ENCODE measurements around the gene SUPT5H.

The SUPT5H gene

GRCh38 chr19:39499932-39500331, 54.5 kb downstream of the SUPT5H start:
- Histone ChIP-seq H3K9me3 (ENCODE audit: severe bottlenecking) (no peaks in the 10 kb centered on the region), H3K27ac (no peak overlapping the region), H3K4me3 (ENCODE audit: low read depth, low read length) (peak overlapping the region; percentile 73), H3K27me3 (ENCODE audit: insufficient read depth, low read depth, severe bottlenecking) (no peaks in the 10 kb centered on the region), H3K36me3 (peaks cover 19% of the 10 kb centered on the region)
- TF ChIP-seq CTCF (IDR thresholded peaks at IDR 0.05; ENCODE audit: low read depth, low read length): no peak
- DNase-seq: no peak

GRCh38 chr19:39500543-39500942, 55.2 kb downstream of the SUPT5H start:
- DNase-seq: no peak
- Histone ChIP-seq H3K27me3 (ENCODE audit: insufficient read depth, low read depth, severe bottlenecking) (no peaks in the 10 kb centered on the region), H3K4me3 (ENCODE audit: low read depth, low read length) (no peak overlapping the region)

GRCh38 chr19:39501340-39501739, 56.0 kb downstream of the SUPT5H start:
- no peak for DNase-seq
- no peaks in the 10 kb centered on the region for H3K27me3 ChIP-seq (ENCODE audit: insufficient read depth, low read depth, severe bottlenecking)
- no peak overlapping the region for H3K27ac ChIP-seq
- H3K9me3 ChIP-seq (ENCODE audit: severe bottlenecking): no peaks in the 10 kb centered on the region
- no peak overlapping the region for H3K4me3 ChIP-seq (ENCODE audit: low read depth, low read length)
- H3K36me3 ChIP-seq: peaks cover 22% of the 10 kb centered on the region
- no peak for TF ChIP-seq CTCF (IDR thresholded peaks at IDR 0.05; ENCODE audit: low read depth, low read length)

More at GRCh38 chr19:39500543-39500942, 55.2 kb downstream of the SUPT5H start:
- H3K36me3 ChIP-seq: peaks cover 21% of the 10 kb centered on the region
- no peaks in the 10 kb centered on the region for H3K9me3 ChIP-seq (ENCODE audit: severe bottlenecking)
- no peak overlapping the region for H3K27ac ChIP-seq
- no peak for TF ChIP-seq CTCF (IDR thresholded peaks at IDR 0.05; ENCODE audit: low read depth, low read length)

- Histone ChIP-seq H3K27me3 (ENCODE audit: insufficient read depth, low read depth, severe bottlenecking) (no peaks in the 10 kb centered on the region), H3K4me3 (ENCODE audit: low read depth, low read length) (no peak overlapping the region), H3K9me3 (ENCODE audit: severe bottlenecking) (no peaks in the 10 kb centered on the region), H3K27ac (0 out of 2 replicates have a peak overlapping the region, but pooled peaks have one; percentile 46), H3K36me3 (peaks cover 22% of the 10 kb centered on the region)
- peak; percentile 85 for TF ChIP-seq CTCF (IDR thresholded peaks at IDR 0.05; ENCODE audit: low read depth, low read length)
- DNase-seq: peak; percentile 76
Observed at GRCh38 chr19:39502640-39503417, 57.4 kb downstream of the SUPT5H start.

GRCh38 chr19:39506598-39506943, 61.2 kb downstream of the SUPT5H start:
- Histone ChIP-seq H3K9me3 (ENCODE audit: severe bottlenecking) (no peaks in the 10 kb centered on the region), H3K36me3 (peaks cover 20% of the 10 kb centered on the region), H3K4me3 (ENCODE audit: low read depth, low read length) (no peak overlapping the region), H3K27ac (no peak overlapping the region), H3K27me3 (ENCODE audit: insufficient read depth, low read depth, severe bottlenecking) (no peaks in the 10 kb centered on the region)
- no peak for TF ChIP-seq CTCF (IDR thresholded peaks at IDR 0.05; ENCODE audit: low read depth, low read length)
- DNase-seq: no peak
